ENCODE data around the gene DNMBP. TPM values are rescaled to one million over a fixed set of nuclear protein-coding genes. Genes with fewer than 3 reads are reported as not detected.

DNMBP gene
- total RNA-seq, 1 donor from 2014 or later: 47.5 TPM

DNA sequence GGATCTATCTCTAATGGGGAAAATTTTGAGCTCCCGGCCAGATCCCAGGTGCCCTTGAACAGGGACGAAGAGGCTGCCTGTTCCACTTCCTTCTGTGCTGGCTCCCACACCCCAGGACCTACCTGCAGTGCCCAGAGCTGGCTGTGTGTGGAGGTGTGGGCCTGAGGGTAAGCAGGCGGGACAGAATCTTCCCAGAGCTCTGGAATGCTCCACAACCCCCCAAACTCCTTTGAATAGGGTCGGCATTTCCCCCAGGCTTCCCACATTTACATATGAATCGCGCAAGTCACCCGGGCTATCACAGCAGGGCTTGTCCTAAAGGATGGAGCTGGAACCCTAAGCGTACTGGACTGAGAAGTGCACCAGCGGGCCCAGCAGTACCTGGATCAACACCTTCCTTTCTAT lies 95.9 kb downstream of the DNMBP start:
- H3K4me1 Mint-ChIP-seq (ENCODE audit: low read depth): peaks cover 33% of the 10 kb centered on the region
- TF ChIP-seq CTCF (IDR thresholded peaks at IDR 0.05; ENCODE audit: unreplicated experiment): peak; percentile 52
- H3K27me3 Mint-ChIP-seq: no peaks in the 10 kb centered on the region
- DNase-seq (ENCODE audit: low spot score, unreplicated experiment): peak; percentile 40
- H3K36me3 Mint-ChIP-seq (ENCODE audit: insufficient read depth): peaks cover 5% of the 10 kb centered on the region
- peak overlapping the region; percentile 92 for H3K27ac Mint-ChIP-seq
- no peaks in the 10 kb centered on the region for H3K9me3 Mint-ChIP-seq (ENCODE audit: low read depth)
- H3K4me3 Mint-ChIP-seq (ENCODE audit: low read depth): peak overlapping the region; percentile 74

DNA sequence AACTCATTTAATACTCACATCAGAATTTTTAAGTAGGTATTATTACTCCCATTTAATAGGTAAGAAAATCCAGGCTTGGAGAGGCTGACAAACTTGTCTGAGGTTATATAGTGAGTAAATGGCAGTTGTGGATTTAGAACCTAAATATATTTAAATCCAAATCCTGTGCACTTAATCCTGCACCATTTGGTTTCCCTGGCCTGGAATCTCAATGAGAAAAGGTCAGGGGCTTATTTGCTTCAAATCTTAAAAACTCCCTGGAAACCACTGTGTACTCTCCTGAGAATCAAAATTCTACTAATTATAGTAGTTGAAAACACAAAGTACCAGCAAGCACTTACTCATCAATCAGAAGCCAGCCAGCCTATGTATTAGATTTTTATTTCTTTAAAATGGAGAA lies 97.7 kb downstream of the DNMBP start:
- no peak for TF ChIP-seq CTCF (IDR thresholded peaks at IDR 0.05; ENCODE audit: unreplicated experiment)
- Mint-ChIP-seq H3K9me3 (ENCODE audit: low read depth) (no peaks in the 10 kb centered on the region), H3K27me3 (no peaks in the 10 kb centered on the region), H3K4me3 (ENCODE audit: low read depth) (no peak overlapping the region), H3K36me3 (ENCODE audit: insufficient read depth) (peaks cover 13% of the 10 kb centered on the region), H3K4me1 (ENCODE audit: low read depth) (peaks cover 22% of the 10 kb centered on the region), H3K27ac (no peak overlapping the region)
- DNase-seq (ENCODE audit: low spot score, unreplicated experiment): no peak

- H3K36me3 Mint-ChIP-seq (ENCODE audit: insufficient read depth): peaks cover 21% of the 10 kb centered on the region
- no peak for TF ChIP-seq CTCF (IDR thresholded peaks at IDR 0.05; ENCODE audit: unreplicated experiment)
- H3K27me3 Mint-ChIP-seq: no peaks in the 10 kb centered on the region
- no peak overlapping the region for H3K4me3 Mint-ChIP-seq (ENCODE audit: low read depth)
- H3K9me3 Mint-ChIP-seq (ENCODE audit: low read depth): no peaks in the 10 kb centered on the region
- H3K4me1 Mint-ChIP-seq (ENCODE audit: low read depth): peaks cover 11% of the 10 kb centered on the region
- H3K27ac Mint-ChIP-seq: no peak overlapping the region
- DNase-seq (ENCODE audit: low spot score, unreplicated experiment): no peak
These were observed 101.2 kb downstream of the DNMBP start for GRCh38 chr10:99908512-99908911.

- Mint-ChIP-seq H3K27me3 (no peaks in the 10 kb centered on the region), H3K4me3 (ENCODE audit: low read depth) (no peak overlapping the region), H3K36me3 (ENCODE audit: insufficient read depth) (peaks cover 27% of the 10 kb centered on the region), H3K9me3 (ENCODE audit: low read depth) (no peaks in the 10 kb centered on the region), H3K27ac (no peak overlapping the region), H3K4me1 (ENCODE audit: low read depth) (peaks cover 2% of the 10 kb centered on the region)
- no peak for TF ChIP-seq CTCF (IDR thresholded peaks at IDR 0.05; ENCODE audit: unreplicated experiment)
- no peak for DNase-seq (ENCODE audit: low spot score, unreplicated experiment)
These were observed 103.3 kb downstream of the DNMBP start for GRCh38 chr10:99906470-99906869.

DNA sequence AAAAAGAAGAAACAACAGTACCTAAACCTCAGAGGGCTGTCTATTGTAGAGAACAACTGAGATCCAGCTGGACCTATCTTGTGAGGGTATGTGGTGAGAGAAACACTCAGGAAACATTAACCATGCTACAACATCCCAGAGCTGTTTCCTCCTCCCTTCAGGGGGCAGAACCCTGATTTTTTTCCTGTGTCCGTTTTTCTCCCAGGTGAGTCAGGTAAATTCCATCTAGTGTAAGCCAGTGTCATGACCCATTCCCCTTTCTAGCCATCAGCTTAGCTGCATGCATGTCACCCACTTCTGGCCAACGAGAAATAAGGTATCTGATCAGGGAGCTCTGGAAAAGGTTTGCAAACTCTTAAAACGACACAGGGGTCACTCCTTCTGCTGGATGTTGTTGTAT lies 103.8 kb downstream of the DNMBP start:
- Mint-ChIP-seq H3K4me3 (ENCODE audit: low read depth) (no peak overlapping the region), H3K4me1 (ENCODE audit: low read depth) (no peaks in the 10 kb centered on the region), H3K27ac (no peak overlapping the region), H3K36me3 (ENCODE audit: insufficient read depth) (peaks cover 27% of the 10 kb centered on the region), H3K9me3 (ENCODE audit: low read depth) (no peaks in the 10 kb centered on the region), H3K27me3 (no peaks in the 10 kb centered on the region)
- DNase-seq (ENCODE audit: low spot score, unreplicated experiment): no peak
- no peak for TF ChIP-seq CTCF (IDR thresholded peaks at IDR 0.05; ENCODE audit: unreplicated experiment)

All from progenitor cell of endocrine pancreas (in vitro differentiated cells).